ENCODE data around the gene EHD2. TPM values are rescaled to one million over a fixed set of nuclear protein-coding genes. Genes with fewer than 3 reads are reported as not detected.

EHD2 gene
- total and polyA plus RNA-seq, 9 donors: 28.0 to 162 (median 102) TPM

DNA sequence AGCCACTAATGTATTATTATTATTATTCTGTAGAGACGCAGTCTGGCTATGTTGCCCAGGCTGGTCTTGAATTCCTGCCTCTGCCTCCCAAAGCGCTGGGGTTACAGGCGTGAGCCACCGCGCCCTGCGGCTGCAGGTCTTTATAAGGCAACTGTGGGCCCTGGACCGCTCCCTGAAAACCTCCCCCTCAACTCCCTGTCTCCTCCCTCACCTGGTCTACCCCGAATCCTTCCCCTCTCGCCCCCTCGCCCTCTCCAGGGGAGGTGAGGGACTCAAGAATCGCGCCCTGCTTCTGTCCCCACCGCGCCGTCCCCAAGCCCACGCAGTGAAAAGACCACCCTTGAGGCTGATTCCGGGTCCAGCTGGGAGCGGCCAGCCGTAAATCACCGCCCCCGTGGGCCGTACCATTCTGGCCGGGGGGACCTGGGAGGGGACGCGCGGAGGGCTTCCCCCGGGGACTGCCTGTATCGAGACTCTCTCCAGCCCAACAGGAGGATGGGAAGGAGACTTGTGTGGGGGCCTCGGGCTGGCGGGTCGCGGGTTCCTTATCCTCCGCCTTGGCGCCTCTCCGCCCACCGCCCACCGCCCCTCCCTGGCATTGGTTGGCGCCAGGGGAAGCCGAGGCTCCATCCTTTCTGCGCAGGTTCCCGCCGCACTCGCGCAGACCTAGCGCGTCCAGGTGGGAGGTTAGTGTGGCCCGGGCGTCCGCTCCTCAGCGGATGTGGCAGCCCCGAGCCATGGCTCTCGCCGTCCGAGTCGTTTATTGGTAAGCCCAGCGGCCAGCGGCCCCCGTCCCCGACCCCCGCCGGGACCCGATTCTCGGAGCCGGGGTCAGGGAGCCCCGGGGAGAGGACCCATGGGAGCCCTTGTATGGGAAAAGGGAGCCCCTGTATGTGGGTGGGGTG lies 65.1 kb downstream of the EHD2 start, which contains the start of gene SELENOW:
TSS of gene SELENOW (plus strand) at position 655 of the 905 bp plus-strand sequence. CDS start at position 738, 83 bp downstream.
- Histone ChIP-seq H3K9me3 (no peaks in the 10 kb centered on the region), H3K4me1 (ENCODE audit: insufficient read depth) (peaks cover 13% of the 10 kb centered on the region), H3K27me3 (no peaks in the 10 kb centered on the region), H3K4me3 (peak within 1 kb of the TSS; percentile 94), H3K36me3 (no peaks in the 10 kb centered on the region), H3K27ac (peak within 1 kb of the TSS; percentile 88 to 98)
- peak; percentile 92 for TF ChIP-seq POLR2A (IDR thresholded peaks at IDR 0.05)
- TF ChIP-seq, protein P1, sequence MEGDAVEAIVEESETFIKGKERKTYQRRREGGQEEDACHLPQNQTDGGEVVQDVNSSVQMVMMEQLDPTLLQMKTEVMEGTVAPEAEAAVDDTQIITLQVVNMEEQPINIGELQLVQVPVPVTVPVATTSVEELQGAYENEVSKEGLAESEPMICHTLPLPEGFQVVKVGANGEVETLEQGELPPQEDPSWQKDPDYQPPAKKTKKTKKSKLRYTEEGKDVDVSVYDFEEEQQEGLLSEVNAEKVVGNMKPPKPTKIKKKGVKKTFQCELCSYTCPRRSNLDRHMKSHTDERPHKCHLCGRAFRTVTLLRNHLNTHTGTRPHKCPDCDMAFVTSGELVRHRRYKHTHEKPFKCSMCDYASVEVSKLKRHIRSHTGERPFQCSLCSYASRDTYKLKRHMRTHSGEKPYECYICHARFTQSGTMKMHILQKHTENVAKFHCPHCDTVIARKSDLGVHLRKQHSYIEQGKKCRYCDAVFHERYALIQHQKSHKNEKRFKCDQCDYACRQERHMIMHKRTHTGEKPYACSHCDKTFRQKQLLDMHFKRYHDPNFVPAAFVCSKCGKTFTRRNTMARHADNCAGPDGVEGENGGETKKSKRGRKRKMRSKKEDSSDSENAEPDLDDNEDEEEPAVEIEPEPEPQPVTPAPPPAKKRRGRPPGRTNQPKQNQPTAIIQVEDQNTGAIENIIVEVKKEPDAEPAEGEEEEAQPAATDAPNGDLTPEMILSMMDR (IDR thresholded peaks at IDR 0.05): peak in 1 of 3 donors; percentile 37
- no peak for TF ChIP-seq EP300 (IDR thresholded peaks at IDR 0.05)
- intact Hi-C loops (cut with DNase I): loop anchor here in 1 of 4 donors (5.0 to 10.0 kb wide), 2 partner anchors 61 to 264 kb away; partner anchors contain the start of gene NAPA
- DNase-seq: peak; percentile 80 to 88 (median 87)
- 0 to 1% (median 1%) methylated on average over 50 to 65 of the region's 65 CpGs for WGBS, 3 donors

DNA sequence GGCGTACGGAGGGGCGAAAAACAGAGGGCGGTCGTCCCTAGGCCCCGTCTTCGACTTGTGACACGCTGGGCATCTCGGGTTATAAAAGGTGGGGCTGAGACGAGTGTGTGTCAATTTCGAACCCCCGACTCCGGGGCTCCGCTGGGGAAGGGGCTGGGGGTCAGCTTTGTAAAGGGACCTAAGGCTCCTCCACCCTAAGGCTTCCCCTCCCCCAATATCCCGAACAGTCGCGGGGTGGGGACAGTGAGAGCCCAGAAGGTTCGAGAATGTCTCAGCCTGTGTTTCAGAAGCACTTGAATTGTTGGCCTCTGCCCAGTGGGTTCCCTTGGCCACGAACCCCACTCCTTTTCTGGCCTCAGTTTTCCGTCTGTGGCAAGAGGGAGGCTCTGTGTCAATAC lies 65.7 kb downstream of the EHD2 start:
- Histone ChIP-seq H3K36me3 (no peaks in the 10 kb centered on the region), H3K27me3 (no peaks in the 10 kb centered on the region), H3K27ac (peak overlapping the region; percentile 88 to 98), H3K4me1 (ENCODE audit: insufficient read depth) (peaks cover 13% of the 10 kb centered on the region), H3K4me3 (peak overlapping the region; percentile 94), H3K9me3 (no peaks in the 10 kb centered on the region)
- intact Hi-C loops (cut with DNase I): loop anchor here in 1 of 4 donors (5.0 to 10.0 kb wide), 2 partner anchors 62 to 264 kb away; partner anchors contain the start of gene NAPA
- WGBS, 3 donors: 0% methylated on average over 20 of the region's 20 CpGs
- peak; percentile 48 to 63 (median 52) for DNase-seq
- TF ChIP-seq, protein P1 (IDR thresholded peaks at IDR 0.05): no peak

DNA sequence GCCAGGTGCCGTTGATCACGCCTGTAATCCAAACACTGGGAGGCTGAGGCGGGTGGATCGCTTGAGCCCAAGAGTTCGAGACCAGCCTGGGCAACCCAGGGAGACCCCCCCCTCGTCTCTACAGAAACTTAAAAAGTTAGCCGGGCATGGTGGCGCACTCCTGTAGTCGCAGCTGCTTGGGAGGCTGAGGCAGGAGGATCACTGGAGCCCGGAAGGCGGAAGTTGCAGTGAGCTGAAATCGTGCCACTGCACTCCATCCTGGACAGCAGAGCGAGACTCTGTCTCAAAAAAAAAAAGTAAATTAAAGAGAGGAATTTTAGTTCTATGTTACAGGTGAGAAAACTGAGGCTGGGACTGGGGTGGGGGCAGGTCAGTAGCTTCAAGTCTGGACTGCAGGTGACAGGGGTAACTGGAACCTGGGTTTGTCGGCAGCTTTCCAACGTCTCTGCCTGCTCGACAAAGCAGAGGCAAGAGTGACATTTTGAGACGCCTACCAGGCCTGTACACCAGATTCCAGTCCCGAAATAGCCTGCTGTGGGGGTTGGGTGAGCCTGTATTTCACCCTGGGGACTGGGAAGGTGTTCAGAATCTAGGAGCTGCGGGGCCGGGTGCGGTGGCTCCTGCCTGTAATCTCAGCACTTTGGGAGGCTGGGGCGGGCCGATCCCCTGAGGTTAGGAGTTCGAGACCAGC lies 66.4 kb downstream of the EHD2 start:
- WGBS, 3 donors: 29 to 51% (median 33%) methylated on average over 24 of the region's 24 CpGs
- H3K4me1 ChIP-seq (ENCODE audit: insufficient read depth): peaks cover 13% of the 10 kb centered on the region

DNA sequence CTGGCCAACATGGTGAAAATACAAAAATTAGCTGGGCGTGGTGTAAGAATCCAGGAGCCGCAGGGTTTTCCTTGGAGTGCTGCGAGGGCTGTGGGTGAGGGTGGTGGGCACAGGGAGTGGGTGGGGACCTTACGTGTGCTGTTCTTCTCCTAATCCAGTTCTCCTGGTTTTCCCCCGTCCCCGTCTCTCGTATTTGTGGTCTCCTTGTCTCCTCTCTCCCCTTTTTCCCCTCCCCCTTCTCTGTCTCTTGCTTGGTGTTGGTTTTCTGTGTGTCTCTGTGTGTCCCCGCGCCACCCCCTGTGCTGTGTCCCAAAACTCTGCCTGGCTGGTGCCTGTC lies 67.0 kb downstream of the EHD2 start:
- intact Hi-C loops (cut with DNase I): loop anchor here in 1 of 4 donors (10.0 kb wide), 2 partner anchors 65 to 255 kb away; partner anchors contain the start of gene EHD2

More for the DNA sequence above, 66.4 kb downstream of the EHD2 start:
- peak overlapping the region; percentile 94 for H3K4me3 ChIP-seq
- no peaks in the 10 kb centered on the region for H3K9me3 ChIP-seq
- intact Hi-C loops (cut with DNase I): loop anchor here in 2 of 4 donors (5.0 to 10.0 kb wide), 4 partner anchors 62 to 265 kb away; partner anchors contain the start of genes EHD2 (in 1 of the 2) and NAPA (in 1 of the 2)
- H3K36me3 ChIP-seq: no peaks in the 10 kb centered on the region
- peak overlapping the region; percentile 88 to 98 for H3K27ac ChIP-seq
- DNase-seq: peak; percentile 48 to 61 (median 54)
- H3K27me3 ChIP-seq: no peaks in the 10 kb centered on the region
- TF ChIP-seq, protein P1 (IDR thresholded peaks at IDR 0.05): no peak
- no peak for TF ChIP-seq EP300 (IDR thresholded peaks at IDR 0.05)
- no peak for TF ChIP-seq POLR2A (IDR thresholded peaks at IDR 0.05)

More for the DNA sequence above, 67.0 kb downstream of the EHD2 start:
- no peak for DNase-seq
- H3K4me3 ChIP-seq: peak overlapping the region; percentile 94
- WGBS, 3 donors: 71 to 87% (median 75%) methylated on average over 9 of the region's 9 CpGs
- no peaks in the 10 kb centered on the region for H3K36me3 ChIP-seq
- peaks cover 13% of the 10 kb centered on the region for H3K4me1 ChIP-seq (ENCODE audit: insufficient read depth)
- TF ChIP-seq POLR2A (IDR thresholded peaks at IDR 0.05): no peak
- no peak for TF ChIP-seq EP300 (IDR thresholded peaks at IDR 0.05)
- TF ChIP-seq, protein P1 (IDR thresholded peaks at IDR 0.05): no peak
- H3K27ac ChIP-seq: peak overlapping the region; percentile 88 to 98
- H3K9me3 ChIP-seq: no peaks in the 10 kb centered on the region
- no peaks in the 10 kb centered on the region for H3K27me3 ChIP-seq

All from ovary (tissue), 9 donors.